GM12874 (cell line): ENCODE measurements around the gene SLC25A43.

Source experiments
- CTCF ChIP-seq: IDR thresholded peaks from 2 replicates; pipeline ENCODE4 v1.5.1; 2011; ENCODE audit warnings: low read depth, mild to moderate bottlenecking, control low read depth, low read length, moderate library complexity; ENCODE audit not compliant: insufficient read depth

SLC25A43 gene

GRCh38 chrX:119427024-119427794 is 28.1 kb downstream of the SLC25A43 start:
- no peak for TF ChIP-seq CTCF

- TF ChIP-seq CTCF = no peak
Measured at GRCh38 chrX:119427795-119428185, 28.7 kb downstream of the SLC25A43 start.

- TF ChIP-seq CTCF = no peak
Measured at GRCh38 chrX:119429471-119429870, 30.3 kb downstream of the SLC25A43 start.

- no peak for TF ChIP-seq CTCF
Measured at GRCh38 chrX:119442286-119442685, 43.1 kb downstream of the SLC25A43 start.

- TF ChIP-seq CTCF = no peak
Measured at GRCh38 chrX:119453202-119453601, 54.1 kb downstream of the SLC25A43 start.

- TF ChIP-seq CTCF = no peak
Measured at GRCh38 chrX:119455264-119455663, 56.1 kb downstream of the SLC25A43 start.

GRCh38 chrX:119459181-119459580 is 60.0 kb downstream of the SLC25A43 start:
- no peak for TF ChIP-seq CTCF
